Neural progenitor cell (in vitro differentiated cells): Measurements from ENCODE around the gene ZBTB20. TPM values are rescaled to one million over a fixed set of nuclear protein-coding genes. Genes with fewer than 3 reads are reported as not detected.
A peak's percentile ranks its signal among the peaks of the same experiment; 100 is the strongest.

Source experiments
- DNase-seq: peaks from one replicate; pipeline ENCODE4 v3.0.0-alpha.2; 2016; ENCODE audit warnings: low spot score
- H2AFZ ChIP-seq: fragments of 200-600 bp; sonication (generic); replicated peaks from 2 replicates; pipeline ENCODE4 v1.6.1; 2016; ENCODE audit warnings: antibody characterized with exemption
- H3F3A ChIP-seq: fragments of 200-600 bp; sonication (generic); 2 replicates; pipeline ENCODE4 v1.6.1; 2016; ENCODE audit warnings: antibody characterized with exemption, low read depth
- H3K27ac ChIP-seq: fragments of 200-600 bp; sonication (generic); 2 replicates; pipeline ENCODE4 v1.5.1; 2016; ENCODE audit warnings: mild to moderate bottlenecking
- H3K27me3 ChIP-seq: fragments of 200-600 bp; sonication (generic); 2 replicates; pipeline ENCODE4 v1.6.1; 2016; ENCODE audit warnings: mild to moderate bottlenecking, moderate library complexity
- H3K36me3 ChIP-seq: fragments of 200-600 bp; sonication (generic); 2 replicates; pipeline ENCODE4 v1.5.1; 2016
- H3K4me1 ChIP-seq: fragments of 200-600 bp; sonication (generic); 2 replicates; pipeline ENCODE4 v1.6.1; 2016; ENCODE audit warnings: mixed run types
- H3K4me2 ChIP-seq: fragments of 200-600 bp; sonication (generic); 2 replicates; pipeline ENCODE4 v1.6.1; 2016
- H3K4me3 ChIP-seq: fragments of 200-600 bp; sonication (generic); 2 replicates; pipeline ENCODE4 v1.5.1; 2016
- H3K79me2 ChIP-seq: fragments of 200-600 bp; sonication (generic); 2 replicates; pipeline ENCODE4 v1.6.1; 2016; ENCODE audit warnings: low read depth
- H3K9ac ChIP-seq: fragments of 200-600 bp; sonication (generic); 2 replicates; pipeline ENCODE4 v1.6.1; 2016
- H3K9me3 ChIP-seq: fragments of 200-600 bp; sonication (generic); 2 replicates; pipeline ENCODE4 v1.5.1; 2016; ENCODE audit warnings: low read depth
- H4K20me1 ChIP-seq: fragments of 200-600 bp; sonication (generic); 2 replicates; pipeline ENCODE4 v1.6.1; 2016; ENCODE audit warnings: low read depth
- H3K27ac Mint-ChIP-seq: 3 replicates; pipeline ENCODE4 v1.8.0; 2021; ENCODE audit warnings: mixed read lengths
- H3K27me3 Mint-ChIP-seq: 2 replicates; pipeline ENCODE4 v1.8.0; 2022; ENCODE audit warnings: low read depth, mild to moderate bottlenecking, inconsistent platforms, moderate library complexity, mixed read lengths; ENCODE audit not compliant: insufficient read depth
- H3K36me3 Mint-ChIP-seq: 3 replicates; pipeline ENCODE4 v1.8.0; 2021; ENCODE audit warnings: mixed read lengths
- H3K4me1 Mint-ChIP-seq: 3 replicates; pipeline ENCODE4 v1.8.0; 2021; ENCODE audit warnings: mixed read lengths
- H3K4me3 Mint-ChIP-seq: 3 replicates; pipeline ENCODE4 v1.8.0; 2021; ENCODE audit warnings: mild to moderate bottlenecking, moderate library complexity, mixed read lengths
- H3K9me3 Mint-ChIP-seq: 3 replicates; pipeline ENCODE4 v1.8.0; 2020; ENCODE audit warnings: mixed read lengths
- CTCF ChIP-seq: fragments of 200-600 bp; sonication (generic); IDR thresholded peaks from 2 replicates; pipeline ENCODE4 v1.5.1; 2017; ENCODE audit warnings: antibody characterized with exemption, mild to moderate bottlenecking
- EZH2 ChIP-seq: fragments of 200-600 bp; sonication (generic); IDR thresholded peaks from 2 replicates; pipeline ENCODE4 v1.6.1; 2017; ENCODE audit warnings: antibody characterized with exemption, mild to moderate bottlenecking, moderate library complexity
- EZH2phosphoT487 ChIP-seq: fragments of 200-600 bp; sonication (generic); IDR thresholded peaks from 2 replicates; pipeline ENCODE4 v1.6.1; 2017; ENCODE audit warnings: antibody characterized with exemption
- total RNA-seq: library from RNA; depleted of rRNA; stranded (reverse); fragments of >200 nt; gene quantifications from 2 replicates; pipeline ENCODE4 v1.2.3, GENCODE V29; 2015; ENCODE audit warnings: low replicate concordance

The ZBTB20 gene
- total RNA-seq, 1 donor from 2014 or later, result 1.9 TPM

DNA sequence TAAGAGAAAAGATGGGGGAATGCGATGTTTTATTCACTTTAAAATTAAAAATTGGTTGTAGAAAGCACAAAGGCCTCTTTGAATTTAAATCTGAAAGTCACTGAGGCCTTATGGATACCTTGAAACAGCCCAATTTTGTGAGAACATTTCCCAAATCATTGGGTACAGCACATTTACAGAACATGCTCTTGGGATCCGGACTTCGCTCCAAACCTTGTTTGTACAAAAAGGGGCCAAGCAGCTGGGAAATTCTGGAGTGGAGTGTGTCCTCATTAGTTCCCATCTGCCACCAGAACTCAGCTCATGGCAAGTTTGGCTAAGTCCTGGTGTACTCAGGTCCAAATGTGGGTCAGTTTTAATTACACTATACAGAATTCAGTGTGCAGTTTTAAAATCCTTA lies 254.2 kb downstream of the ZBTB20 start:
- H3K9ac ChIP-seq, result no peak overlapping the region
- no peaks in the 10 kb centered on the region for H3K27me3 ChIP-seq
- H3K9me3 ChIP-seq, result no peaks in the 10 kb centered on the region
- TF ChIP-seq EZH2, result no peak
- TF ChIP-seq EZH2phosphoT487, result no peak
- TF ChIP-seq CTCF, result no peak
- no peaks in the 10 kb centered on the region for H3F3A ChIP-seq
- Mint-ChIP-seq H3K4me1 (peaks cover 13% of the 10 kb centered on the region), H3K27me3 (no peaks in the 10 kb centered on the region), H3K36me3 (no peaks in the 10 kb centered on the region), H3K4me3 (no peak overlapping the region), H3K9me3 (no peaks in the 10 kb centered on the region), H3K27ac (peak overlapping the region; percentile 35)
- peaks cover 12% of the 10 kb centered on the region for H3K4me1 ChIP-seq
- no peak overlapping the region for H3K27ac ChIP-seq
- H4K20me1 ChIP-seq, result no peaks in the 10 kb centered on the region
- H3K4me3 ChIP-seq, result no peak overlapping the region
- no peak overlapping the region for H3K4me2 ChIP-seq
- no peaks in the 10 kb centered on the region for H3K79me2 ChIP-seq
- no peaks in the 10 kb centered on the region for H3K36me3 ChIP-seq
- DNase-seq, result no peak
- no peak overlapping the region for H2AFZ ChIP-seq

- H3K9ac ChIP-seq, result no peak overlapping the region
- Mint-ChIP-seq H3K4me3 (no peak overlapping the region), H3K27me3 (no peaks in the 10 kb centered on the region), H3K4me1 (peaks cover 13% of the 10 kb centered on the region), H3K27ac (peak overlapping the region; percentile 35), H3K36me3 (no peaks in the 10 kb centered on the region), H3K9me3 (no peaks in the 10 kb centered on the region)
- no peaks in the 10 kb centered on the region for H4K20me1 ChIP-seq
- peak; percentile 40 for DNase-seq
- no peak for TF ChIP-seq EZH2phosphoT487
- TF ChIP-seq EZH2, result no peak
- no peaks in the 10 kb centered on the region for H3K79me2 ChIP-seq
- no peaks in the 10 kb centered on the region for H3K9me3 ChIP-seq
- H3K27ac ChIP-seq, result no peak overlapping the region
- no peaks in the 10 kb centered on the region for H3K27me3 ChIP-seq
- no peak overlapping the region for H2AFZ ChIP-seq
- H3K4me1 ChIP-seq, result peaks cover 12% of the 10 kb centered on the region
- no peaks in the 10 kb centered on the region for H3F3A ChIP-seq
- H3K36me3 ChIP-seq, result no peaks in the 10 kb centered on the region
- H3K4me3 ChIP-seq, result no peak overlapping the region
- no peak overlapping the region for H3K4me2 ChIP-seq
Measured at GRCh38 chr3:114892131-114892879, 254.8 kb downstream of the ZBTB20 start.

- Histone ChIP-seq H3K9me3 (no peaks in the 10 kb centered on the region), H3K36me3 (no peaks in the 10 kb centered on the region), H3K4me2 (no peak overlapping the region), H3K9ac (no peak overlapping the region), H3K79me2 (no peaks in the 10 kb centered on the region), H3K27ac (no peak overlapping the region), H4K20me1 (no peaks in the 10 kb centered on the region), H3F3A (no peaks in the 10 kb centered on the region), H3K4me1 (peaks cover 12% of the 10 kb centered on the region), H3K4me3 (no peak overlapping the region), H3K27me3 (no peaks in the 10 kb centered on the region), H2AFZ (no peak overlapping the region)
- H3K27me3 Mint-ChIP-seq, result peaks cover 2% of the 10 kb centered on the region
- H3K36me3 Mint-ChIP-seq, result no peaks in the 10 kb centered on the region
- H3K4me3 Mint-ChIP-seq, result no peak overlapping the region
- H3K4me1 Mint-ChIP-seq, result peaks cover 8% of the 10 kb centered on the region
- H3K27ac Mint-ChIP-seq, result no peak overlapping the region
- H3K9me3 Mint-ChIP-seq, result peaks cover 6% of the 10 kb centered on the region
- DNase-seq, result no peak
- TF ChIP-seq CTCF (no peak), EZH2 (no peak), EZH2phosphoT487 (no peak)
Measured at GRCh38 chr3:114887806-114888205, 259.3 kb downstream of the ZBTB20 start.

GRCh38 chr3:114886905-114887304 lies 260.2 kb downstream of the ZBTB20 start:
- H3K9me3 Mint-ChIP-seq, result peaks cover 9% of the 10 kb centered on the region
- peaks cover 2% of the 10 kb centered on the region for H3K36me3 Mint-ChIP-seq
- no peaks in the 10 kb centered on the region for H3K27me3 ChIP-seq

More at GRCh38 chr3:114886905-114887304, 260.2 kb downstream of the ZBTB20 start:
- Mint-ChIP-seq H3K27me3 (peaks cover 2% of the 10 kb centered on the region), H3K4me1 (no peaks in the 10 kb centered on the region), H3K4me3 (no peak overlapping the region), H3K27ac (no peak overlapping the region)
- Histone ChIP-seq H3K79me2 (no peaks in the 10 kb centered on the region), H4K20me1 (no peaks in the 10 kb centered on the region), H3K27ac (no peak overlapping the region), H3K4me3 (no peak overlapping the region), H3F3A (no peaks in the 10 kb centered on the region), H3K9me3 (no peaks in the 10 kb centered on the region), H3K36me3 (no peaks in the 10 kb centered on the region), H3K4me1 (peaks cover 4% of the 10 kb centered on the region), H3K9ac (no peak overlapping the region), H2AFZ (no peak overlapping the region), H3K4me2 (no peak overlapping the region)
- TF ChIP-seq CTCF, result no peak
- no peak for TF ChIP-seq EZH2phosphoT487
- no peak for TF ChIP-seq EZH2
- no peak for DNase-seq
